BLaER1 treated with 17β-estradiol and CSF1 and Interleukin-3, amounts not matched to agents 10 nM and 100 nM (cell line): Measurements from ENCODE around the gene COL23A1.
A peak's percentile ranks its signal among the peaks of the same experiment; 100 is the strongest.
"Not testable (repeated sequence)": the region's sequence is repeated elsewhere in the genome, so short reads cannot be mapped to it uniquely, and the experiment has no call there.

Source experiments
- H3K27ac ChIP-seq, 11 experiments: shearing (Covaris generic); formaldehyde crosslinking; 2 replicates each; pipeline ENCODE4 v1.8.1; 2022
- H3K27me3 ChIP-seq, 11 experiments: shearing (Covaris generic); formaldehyde crosslinking; 2 replicates each; pipeline ENCODE4 v1.8.1; 2022
- H3K36me3 ChIP-seq, 11 experiments: shearing (Covaris generic); formaldehyde crosslinking; 2 replicates each; pipeline ENCODE4 v1.8.1; 2022
- H3K4me1 ChIP-seq, 10 experiments: shearing (Covaris generic); formaldehyde crosslinking; 2 replicates each; pipeline ENCODE4 v1.8.1; 2022
- H3K4me2 ChIP-seq, 11 experiments: shearing (Covaris generic); formaldehyde crosslinking; 2 replicates each; pipeline ENCODE4 v1.8.1; 2022
- H3K4me3 ChIP-seq, 10 experiments: shearing (Covaris generic); formaldehyde crosslinking; 2 replicates each; pipeline ENCODE4 v1.8.1; 2022
- H3K9ac ChIP-seq, 11 experiments: shearing (Covaris generic); formaldehyde crosslinking; 2 replicates each; pipeline ENCODE4 v1.8.1; 2022
- H3K9me3 ChIP-seq, 11 experiments: shearing (Covaris generic); formaldehyde crosslinking; replicated peaks in 1 of 11; 2 replicates each; pipeline ENCODE4 v1.8.1; 2022
- H4K20me1 ChIP-seq, 11 experiments: shearing (Covaris generic); formaldehyde crosslinking; 2 replicates each; pipeline ENCODE4 v1.8.1; 2022
- Cebpa-rat ChIP-seq, 11 experiments: shearing (Covaris generic); IDR thresholded peaks; 2 replicates each; pipeline ENCODE4 v1.8.1; 2022

COL23A1 gene

GRCh38 chr5:178306430-178307225 lies 283.6 kb downstream of the COL23A1 start:
- H3K9me3 ChIP-seq = peaks cover 0 to 1% (median 0%) of the 10 kb centered on the region in 11 experiments; a peak in 3 of 22 replicates
- H3K36me3 ChIP-seq = no peaks in the 10 kb centered on the region
- TF ChIP-seq Cebpa-rat (IDR thresholded peaks at IDR 0.05) = no peak
- H3K4me1 ChIP-seq = peaks cover 7 to 39% (median 30%) of the 10 kb centered on the region in 10 experiments; a peak in 16 of 20 replicates
- peaks cover 0 to 17% (median 6%) of the 10 kb centered on the region in 11 experiments; a peak in 10 of 22 replicates for H3K27me3 ChIP-seq
- H3K4me3 ChIP-seq = no peak overlapping the region
- H3K27ac ChIP-seq = no peak overlapping the region
- no peak overlapping the region for H3K9ac ChIP-seq
- no peaks in the 10 kb centered on the region for H4K20me1 ChIP-seq
- H3K4me2 ChIP-seq = peak overlapping the region in 10 of 11 experiments; percentile 15 to 76 (median 58); a peak in 18 of 22 replicates

- Histone ChIP-seq H3K36me3 (no peaks in the 10 kb centered on the region), H3K4me3 (no peak overlapping the region), H3K9ac (no peak overlapping the region), H3K27me3 (peaks cover 0 to 17% (median 6%) of the 10 kb centered on the region in 11 experiments; a peak in 10 of 22 replicates), H4K20me1 (no peaks in the 10 kb centered on the region), H3K27ac (no peak overlapping the region), H3K4me1 (peaks cover 7 to 42% (median 30%) of the 10 kb centered on the region in 10 experiments; a peak in 16 of 20 replicates), H3K4me2 (peak overlapping the region in 7 of 11 experiments; percentile 47 to 76 (median 67); a peak in 10 of 22 replicates), H3K9me3 (peaks cover 0 to 10% (median 6%) of the 10 kb centered on the region in 11 experiments; a peak in 9 of 22 replicates)
- TF ChIP-seq Cebpa-rat (IDR thresholded peaks at IDR 0.05) = no peak
These were observed 284.4 kb downstream of the COL23A1 start for GRCh38 chr5:178305801-178306200.

GRCh38 chr5:178304761-178305645 lies 285.2 kb downstream of the COL23A1 start:
- H3K36me3 ChIP-seq = no peaks in the 10 kb centered on the region
- H3K4me3 ChIP-seq = no peak overlapping the region
- no peak overlapping the region for H3K9ac ChIP-seq
- H3K27me3 ChIP-seq = peaks cover 0 to 17% (median 6%) of the 10 kb centered on the region in 11 experiments; a peak in 10 of 22 replicates
- no peak overlapping the region for H3K4me2 ChIP-seq
- peaks cover 0 to 12% (median 6%) of the 10 kb centered on the region in 11 experiments; a peak in 9 of 22 replicates for H3K9me3 ChIP-seq
- TF ChIP-seq Cebpa-rat (IDR thresholded peaks at IDR 0.05) = no peak
- peaks cover 7 to 42% (median 30%) of the 10 kb centered on the region in 10 experiments; a peak in 16 of 20 replicates for H3K4me1 ChIP-seq
- no peak overlapping the region for H3K27ac ChIP-seq
- H4K20me1 ChIP-seq = no peaks in the 10 kb centered on the region

GRCh38 chr5:178304016-178304415 lies 286.2 kb downstream of the COL23A1 start:
- H3K27ac ChIP-seq = no peak overlapping the region

GRCh38 chr5:178302321-178302720 lies 287.9 kb downstream of the COL23A1 start:
- not testable (repeated sequence) for H3K4me3 ChIP-seq, H3K27ac ChIP-seq, H3K36me3 ChIP-seq, H4K20me1 ChIP-seq, H3K9ac ChIP-seq
- Histone ChIP-seq H3K4me2 (peak overlapping the region in 2 of 11 experiments; percentile 21 to 44; a peak in 3 of 22 replicates), H3K27me3 (peaks cover 0 to 11% (median 2%) of the 10 kb centered on the region in 11 experiments; a peak in 8 of 22 replicates), H3K9me3 (peaks cover 0 to 12% (median 6%) of the 10 kb centered on the region in 11 experiments; a peak in 9 of 22 replicates), H3K4me1 (peaks cover 7 to 30% (median 22%) of the 10 kb centered on the region in 10 experiments; a peak in 16 of 20 replicates)

More at GRCh38 chr5:178304016-178304415, 286.2 kb downstream of the COL23A1 start:
- Histone ChIP-seq H3K36me3 (no peaks in the 10 kb centered on the region), H3K9me3 (peaks cover 0 to 12% (median 6%) of the 10 kb centered on the region in 11 experiments; a peak in 9 of 22 replicates), H3K9ac (no peak overlapping the region), H3K4me3 (no peak overlapping the region), H4K20me1 (no peaks in the 10 kb centered on the region), H3K4me1 (peaks cover 7 to 42% (median 30%) of the 10 kb centered on the region in 10 experiments; a peak in 16 of 20 replicates), H3K27me3 (peaks cover 0 to 17% (median 6%) of the 10 kb centered on the region in 11 experiments; a peak in 10 of 22 replicates), H3K4me2 (no peak overlapping the region)
- TF ChIP-seq Cebpa-rat (IDR thresholded peaks at IDR 0.05) = no peak

- Histone ChIP-seq H3K9me3 (peaks cover 0 to 12% (median 6%) of the 10 kb centered on the region in 11 experiments; a peak in 9 of 22 replicates), H3K36me3 (no peaks in the 10 kb centered on the region), H3K4me2 (0 out of 22 replicates have a peak overlapping the region, but pooled peaks of 1 of the 11 experiments have one; percentile 18), H4K20me1 (no peaks in the 10 kb centered on the region), H3K9ac (no peak overlapping the region), H3K27ac (no peak overlapping the region), H3K4me3 (no peak overlapping the region), H3K4me1 (peaks cover under 1 to 23% (median 16%) of the 10 kb centered on the region in 10 experiments; a peak in 16 of 20 replicates), H3K27me3 (peaks cover 0 to 4% (median 0%) of the 10 kb centered on the region in 11 experiments; a peak in 3 of 22 replicates)
- TF ChIP-seq Cebpa-rat (IDR thresholded peaks at IDR 0.05) = no peak
These were observed 288.6 kb downstream of the COL23A1 start for GRCh38 chr5:178301641-178302040.

- Histone ChIP-seq H3K4me3 (no peak overlapping the region), H3K27ac (no peak overlapping the region), H3K4me1 (peaks cover 0 to 13% (median 7%) of the 10 kb centered on the region in 10 experiments; a peak in 10 of 20 replicates), H3K4me2 (no peak overlapping the region), H4K20me1 (no peaks in the 10 kb centered on the region), H3K36me3 (no peaks in the 10 kb centered on the region), H3K9me3 (peaks cover 0 to 16% (median 6%) of the 10 kb centered on the region in 11 experiments; a peak in 10 of 22 replicates), H3K9ac (no peak overlapping the region), H3K27me3 (no peaks in the 10 kb centered on the region)
- no peak for TF ChIP-seq Cebpa-rat (IDR thresholded peaks at IDR 0.05)
These were observed 291.8 kb downstream of the COL23A1 start for GRCh38 chr5:178298283-178298807.

- H3K4me3 ChIP-seq = no peak overlapping the region
- peaks cover 0 to 16% (median 6%) of the 10 kb centered on the region in 11 experiments; a peak in 10 of 22 replicates for H3K9me3 ChIP-seq
- H3K27ac ChIP-seq = no peak overlapping the region
- no peaks in the 10 kb centered on the region for H4K20me1 ChIP-seq
- H3K36me3 ChIP-seq = no peaks in the 10 kb centered on the region
- H3K4me2 ChIP-seq = peak overlapping the region in 2 of 11 experiments; percentile 13 to 34; a peak in 3 of 22 replicates
- no peak overlapping the region for H3K9ac ChIP-seq
- no peaks in the 10 kb centered on the region for H3K27me3 ChIP-seq
- TF ChIP-seq Cebpa-rat (IDR thresholded peaks at IDR 0.05) = no peak
- H3K4me1 ChIP-seq = peaks cover 0 to 13% (median 7%) of the 10 kb centered on the region in 10 experiments; a peak in 10 of 20 replicates
These were observed 292.4 kb downstream of the COL23A1 start for GRCh38 chr5:178297751-178298150.
